ENCODE data around the gene ASAP2. TPM values are rescaled to one million over a fixed set of nuclear protein-coding genes. Genes with fewer than 3 reads are reported as not detected.
A peak's percentile ranks its signal among the peaks of the same experiment; 100 is the strongest.

ASAP2 gene
- total and polyA plus RNA-seq, 9 of the 15 experiments (the other 6 are each of a cell fraction or from before 2014, with no cell fraction given) = 0.06 to 4.3 (median 3.1) TPM

GRCh38 chr2:9356261-9356660 lies 149.6 kb downstream of the ASAP2 start:
- Histone ChIP-seq H4K20me1 (replicated peaks; ENCODE audit: control insufficient read depth, insufficient read depth, low read length) (no peaks in the 10 kb centered on the region), H3K27me3 (ENCODE audit: control insufficient read depth in 2 of 2, insufficient read depth in 2 of 2, low read length in 2 of 2) (peaks cover 5 to 31% of the 10 kb centered on the region in 2 experiments; a peak in 4 of 5 replicates), H3K36me3 (ENCODE audit: control insufficient read depth, insufficient read depth, low read length) (no peaks in the 10 kb centered on the region), H3K79me2 (ENCODE audit: control insufficient read depth, insufficient read depth, low read length) (no peaks in the 10 kb centered on the region), H3K4me3 (no peak overlapping the region), H3K9me1 (ENCODE audit: control insufficient read depth, insufficient read depth, low read length) (no peaks in the 10 kb centered on the region), H3K9me3 (replicated peaks; ENCODE audit: control insufficient read depth, insufficient read depth, low read depth, low read length) (no peaks in the 10 kb centered on the region), H3K27ac (ENCODE audit: extremely low read depth, low read depth, low read length) (no peak overlapping the region), H3K4me2 (ENCODE audit: insufficient read depth, low read length) (no peak overlapping the region), H3K4me1 (replicated peaks in 1 of 2; ENCODE audit: control insufficient read depth in 2 of 2, insufficient read depth in 2 of 2, low read length in 2 of 2) (no peaks in the 10 kb centered on the region), H2AFZ (ENCODE audit: low read depth, low read length) (no peak overlapping the region), H3K9ac (ENCODE audit: insufficient read depth in 1 of 2, low read depth in 2 of 2, low read length in 2 of 2) (no peak overlapping the region)
- FAIRE-seq (no peak), DNase-seq (ENCODE audit: extremely low read depth in 1 of 4, low spot score in 3 of 4) (no peak), ATAC-seq (no peak)
- CTCF ChIA-PET (ENCODE audit: low intra/inter-chr PET ratio) = no interaction called here
- TF ChIP-seq NCOA2 (IDR thresholded peaks at IDR 0.05; ENCODE audit: partially characterized antibody in 2 of 2) (no peak), ZNF655 (CRISPR knock-in tag; IDR thresholded peaks at IDR 0.05) (no peak), SNRNP70 (optimal IDR thresholded peaks at IDR 0.05; ENCODE audit: low read depth, low read length) (no peak), DNMT1 (IDR thresholded peaks at IDR 0.05) (no peak), ZBTB33 (CRISPR knock-in tag; IDR thresholded peaks at IDR 0.05) (0 out of 2 replicates have a peak, but pooled peaks have one; percentile 15), EP300 (IDR thresholded peaks at IDR 0.05; ENCODE audit: low read length) (no peak)
- TF ChIP-seq, protein P1, sequence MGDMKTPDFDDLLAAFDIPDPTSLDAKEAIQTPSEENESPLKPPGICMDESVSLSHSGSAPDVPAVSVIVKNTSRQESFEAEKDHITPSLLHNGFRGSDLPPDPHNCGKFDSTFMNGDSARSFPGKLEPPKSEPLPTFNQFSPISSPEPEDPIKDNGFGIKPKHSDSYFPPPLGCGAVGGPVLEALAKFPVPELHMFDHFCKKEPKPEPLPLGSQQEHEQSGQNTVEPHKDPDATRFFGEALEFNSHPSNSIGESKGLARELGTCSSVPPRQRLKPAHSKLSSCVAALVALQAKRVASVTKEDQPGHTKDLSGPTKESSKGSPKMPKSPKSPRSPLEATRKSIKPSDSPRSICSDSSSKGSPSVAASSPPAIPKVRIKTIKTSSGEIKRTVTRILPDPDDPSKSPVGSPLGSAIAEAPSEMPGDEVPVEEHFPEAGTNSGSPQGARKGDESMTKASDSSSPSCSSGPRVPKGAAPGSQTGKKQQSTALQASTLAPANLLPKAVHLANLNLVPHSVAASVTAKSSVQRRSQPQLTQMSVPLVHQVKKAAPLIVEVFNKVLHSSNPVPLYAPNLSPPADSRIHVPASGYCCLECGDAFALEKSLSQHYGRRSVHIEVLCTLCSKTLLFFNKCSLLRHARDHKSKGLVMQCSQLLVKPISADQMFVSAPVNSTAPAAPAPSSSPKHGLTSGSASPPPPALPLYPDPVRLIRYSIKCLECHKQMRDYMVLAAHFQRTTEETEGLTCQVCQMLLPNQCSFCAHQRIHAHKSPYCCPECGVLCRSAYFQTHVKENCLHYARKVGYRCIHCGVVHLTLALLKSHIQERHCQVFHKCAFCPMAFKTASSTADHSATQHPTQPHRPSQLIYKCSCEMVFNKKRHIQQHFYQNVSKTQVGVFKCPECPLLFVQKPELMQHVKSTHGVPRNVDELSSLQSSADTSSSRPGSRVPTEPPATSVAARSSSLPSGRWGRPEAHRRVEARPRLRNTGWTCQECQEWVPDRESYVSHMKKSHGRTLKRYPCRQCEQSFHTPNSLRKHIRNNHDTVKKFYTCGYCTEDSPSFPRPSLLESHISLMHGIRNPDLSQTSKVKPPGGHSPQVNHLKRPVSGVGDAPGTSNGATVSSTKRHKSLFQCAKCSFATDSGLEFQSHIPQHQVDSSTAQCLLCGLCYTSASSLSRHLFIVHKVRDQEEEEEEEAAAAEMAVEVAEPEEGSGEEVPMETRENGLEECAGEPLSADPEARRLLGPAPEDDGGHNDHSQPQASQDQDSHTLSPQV (IDR thresholded peaks at IDR 0.05) = no peak
- POLR2A ChIA-PET = interaction anchor here (0.8 kb wide), 1 partner anchor 21 kb away, joined by 3 read pairs; no protein-coding TSS in a partner anchor
- 31% methylated on average over 11 of the region's 11 CpGs for WGBS (ENCODE audit: insufficient coverage, low coverage, missing lambda C conversion rate)
- in situ Hi-C loops (cut with MboI) = no loop called here
- intact Hi-C loops (cut with micrococcal nuclease) = no loop called here
- no TSS peak for BruUV-seq (replicated peaks)
